Spleen (tissue), 11 donors: ENCODE data around the gene SETD7. TPM values are rescaled to one million over a fixed set of nuclear protein-coding genes. Genes with fewer than 3 reads are reported as not detected.

ENCODE experiments used
- DNase-seq: peaks from one replicate; pipeline ENCODE4 v3.0.0-alpha.2; 2020
- H3K27ac ChIP-seq, 8 donors: fragments of 200-600 bp; sonication (generic) in 7 of 8; 1 replicate in 4 of 8; 2 replicates in 4 of 8; pipeline versions ENCODE4 v1.5.0 to v1.8.0; 2016 to 2021; ENCODE audit warnings: inconsistent platforms in 4 of 8, mild to moderate bottlenecking in 4 of 8, moderate library complexity in 1 of 8
- H3K27me3 ChIP-seq, 7 donors: fragments of 200-600 bp; sonication (generic) in 6 of 7; replicated peaks in 1 of 7; 1 replicate in 4 of 7; 2 replicates in 3 of 7; pipeline versions ENCODE4 v1.5.0 to v1.8.0; 2016 to 2021; ENCODE audit warnings: inconsistent platforms in 3 of 7, mild to moderate bottlenecking in 1 of 7
- H3K36me3 ChIP-seq, 6 donors: fragments of 200-600 bp; sonication (generic) in 5 of 6; 1 replicate in 4 of 6; 2 replicates in 2 of 6; pipeline versions ENCODE4 v1.5.0 to v1.8.0; 2016 to 2021; ENCODE audit warnings: inconsistent platforms in 2 of 6
- H3K4me1 ChIP-seq, 6 donors: fragments of 200-600 bp; sonication (generic) in 5 of 6; 1 replicate in 3 of 6; 2 replicates in 3 of 6; pipeline versions ENCODE4 v1.5.0 to v1.8.0; 2016 to 2021; ENCODE audit warnings: inconsistent platforms in 3 of 6
- H3K4me3 ChIP-seq, 8 donors: fragments of 200-600 bp; sonication (generic) in 7 of 8; 1 replicate in 4 of 8; 2 replicates in 4 of 8; pipeline versions ENCODE4 v1.5.0 to v1.8.0; 2016 to 2021; ENCODE audit warnings: inconsistent platforms in 4 of 8, mild to moderate bottlenecking in 4 of 8, moderate library complexity in 2 of 8
- H3K9me3 ChIP-seq, 8 donors: fragments of 200-600 bp; sonication (generic) in 7 of 8; 1 replicate in 4 of 8; 2 replicates in 4 of 8; pipeline versions ENCODE4 v1.5.0 to v1.8.0; 2016 to 2021; ENCODE audit warnings: inconsistent platforms in 4 of 8
- POLR2A ChIP-seq, 3 donors: fragments of 450-650 bp; IDR thresholded peaks; one replicate each; pipeline ENCODE4 v1.5.1; 2017; ENCODE audit warnings: antibody characterized with exemption in 3 of 3, mild to moderate bottlenecking in 1 of 3
- POLR2AphosphoS5 ChIP-seq, 3 donors: sonication (generic); formaldehyde crosslinking; IDR thresholded peaks; one replicate each; pipeline ENCODE4 v1.5.1; 2017; ENCODE audit warnings: antibody characterized with exemption in 3 of 3
- WGBS, 5 donors: extraction: QIAGEN DNeasy Blood & Tissue Kit in 3 of 5; methylation state at CpG; one replicate each; pipeline versions ENCODE4 v1.1.5 to v1.1.7; 2013 to 2018; 5-methylcytosine and 5-hydroxymethylcytosine counted together
- intact Hi-C: fragments of 100-400 bp; cut with DNase I; formaldehyde crosslinking; loops from one replicate; pipeline ENCODE4 v1.15.0; 2023; ENCODE audit warnings: low total_unique reads
- polyA plus RNA-seq, 3 donors: library from polyadenylated mRNA; stranded (reverse); fragments of 200-250 nt; gene quantifications; one replicate each; pipeline ENCODE4 v1.2.1, GENCODE V29; 2013
- total RNA-seq, 7 donors: library from RNA; depleted of rRNA in 3 of 7; stranded (reverse); fragments of >200 nt in 3 of 7; fragmentation: NEBNext Ultra II Directional in 4 of 7; extraction: Animal tissue kit (Norgen Biotek cat#: 25700) in 4 of 7; gene quantifications; one replicate each; pipeline versions ENCODE4 v1.1.0 to v1.2.1, GENCODE V29; 2016 to 2021
- TF ChIP-seq, protein P1 (sequence below), 11 experiments: fragments of 200-600 bp in 7 of 11; fragments of 450-650 bp in 4 of 11; sonication (generic) in 4 of 11; IDR thresholded peaks in 8 of 11; conservative IDR thresholded peaks in 3 of 11; 1 replicate in 7 of 11; 2 replicates in 4 of 11; pipeline versions ENCODE4 v1.4.0 to v1.8.0; 2016 to 2021; ENCODE audit warnings: antibody characterized with exemption in 11 of 11, inconsistent platforms in 4 of 11, mild to moderate bottlenecking in 1 of 11
- donor health status: healthy with polysubstance abuse.
- donor health status: DM: no; HTN: no; CAD: no; lungs with moderate emphysema.
- donor health status: DM: no; HTN: no; CAD: no.
- donor health status: Bipolar disorder and iron deficiency.
- donor health status: healthy.
- donor health status: DM: no; HTN: no; CAD: no.
- donor health status: DM: yes; HTN: yes; CAD: no.

Gene SETD7
- total and polyA plus RNA-seq, 10 donors, result 5.0 to 45.4 (median 30.8) TPM

GRCh38 chr4:139575072-139575471 lies 19.1 kb upstream of the SETD7 start:
- H3K4me3 ChIP-seq, result no peak overlapping the region
- peaks cover 0 to 3% (median 0%) of the 10 kb centered on the region in 7 donors for H3K27me3 ChIP-seq
- intact Hi-C loops, result no loop called here
- H3K36me3 ChIP-seq, result no peaks in the 10 kb centered on the region
- no peak for DNase-seq
- TF ChIP-seq POLR2AphosphoS5 (IDR thresholded peaks at IDR 0.05), result no peak
- H3K27ac ChIP-seq, result no peak overlapping the region
- 81 to 93% (median 90%) methylated on average over 5 of the region's 5 CpGs for WGBS, 5 donors
- no peaks in the 10 kb centered on the region for H3K9me3 ChIP-seq
- H3K4me1 ChIP-seq, result no peaks in the 10 kb centered on the region

GRCh38 chr4:139574641-139575040 lies 18.6 kb upstream of the SETD7 start:
- intact Hi-C loops, result no loop called here
- Histone ChIP-seq H3K4me1 (no peaks in the 10 kb centered on the region), H3K4me3 (no peak overlapping the region), H3K27ac (no peak overlapping the region), H3K27me3 (peaks cover 0 to 3% (median 0%) of the 10 kb centered on the region in 7 donors), H3K36me3 (no peaks in the 10 kb centered on the region), H3K9me3 (no peaks in the 10 kb centered on the region)
- DNase-seq, result no peak
- TF ChIP-seq POLR2A (IDR thresholded peaks at IDR 0.05), result no peak
- TF ChIP-seq, protein P1, sequence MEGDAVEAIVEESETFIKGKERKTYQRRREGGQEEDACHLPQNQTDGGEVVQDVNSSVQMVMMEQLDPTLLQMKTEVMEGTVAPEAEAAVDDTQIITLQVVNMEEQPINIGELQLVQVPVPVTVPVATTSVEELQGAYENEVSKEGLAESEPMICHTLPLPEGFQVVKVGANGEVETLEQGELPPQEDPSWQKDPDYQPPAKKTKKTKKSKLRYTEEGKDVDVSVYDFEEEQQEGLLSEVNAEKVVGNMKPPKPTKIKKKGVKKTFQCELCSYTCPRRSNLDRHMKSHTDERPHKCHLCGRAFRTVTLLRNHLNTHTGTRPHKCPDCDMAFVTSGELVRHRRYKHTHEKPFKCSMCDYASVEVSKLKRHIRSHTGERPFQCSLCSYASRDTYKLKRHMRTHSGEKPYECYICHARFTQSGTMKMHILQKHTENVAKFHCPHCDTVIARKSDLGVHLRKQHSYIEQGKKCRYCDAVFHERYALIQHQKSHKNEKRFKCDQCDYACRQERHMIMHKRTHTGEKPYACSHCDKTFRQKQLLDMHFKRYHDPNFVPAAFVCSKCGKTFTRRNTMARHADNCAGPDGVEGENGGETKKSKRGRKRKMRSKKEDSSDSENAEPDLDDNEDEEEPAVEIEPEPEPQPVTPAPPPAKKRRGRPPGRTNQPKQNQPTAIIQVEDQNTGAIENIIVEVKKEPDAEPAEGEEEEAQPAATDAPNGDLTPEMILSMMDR (IDR thresholded peaks at IDR 0.05 in 8 of 11, conservative IDR thresholded peaks at IDR 0.05 in 3 of 11), result no peak
- no peak for TF ChIP-seq POLR2AphosphoS5 (IDR thresholded peaks at IDR 0.05)
- 85 to 96% (median 90%) methylated on average over 3 of the region's 3 CpGs for WGBS, 5 donors

DNA sequence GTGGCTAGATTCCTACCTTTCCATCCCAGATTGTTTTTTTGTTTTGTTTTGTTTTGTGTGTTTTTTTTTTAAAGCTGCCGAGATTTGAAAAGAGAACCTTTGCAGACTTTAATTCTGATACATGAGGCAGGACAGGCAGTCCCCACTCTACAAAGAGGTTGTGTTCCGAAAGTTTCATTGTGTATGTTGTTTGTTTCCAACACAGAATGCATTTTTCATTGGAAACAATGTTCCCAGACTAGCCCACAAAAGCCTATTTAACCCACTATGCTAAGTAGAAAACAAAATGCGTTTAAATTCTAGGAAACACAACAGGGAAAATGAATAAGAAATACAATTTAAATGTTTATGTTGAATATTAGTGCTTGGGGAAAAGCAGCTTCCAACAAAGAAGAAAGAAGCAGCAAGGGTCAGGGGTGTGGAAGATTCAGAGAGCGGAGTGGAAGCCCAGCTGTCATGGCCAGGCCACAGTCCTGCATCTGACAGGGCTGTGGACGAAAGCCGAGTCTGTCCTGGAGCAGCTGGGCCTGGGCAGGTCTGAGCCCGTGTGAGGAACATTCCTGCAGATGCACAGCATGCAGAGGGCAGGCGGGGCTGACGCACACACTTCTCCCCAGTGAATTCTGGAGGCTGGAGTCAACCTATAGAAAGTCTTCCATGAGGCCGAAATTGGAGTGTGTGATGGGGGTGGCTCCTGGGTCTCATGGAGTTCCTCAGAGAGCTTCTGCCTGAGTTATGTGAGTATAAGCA lies 12.4 kb upstream of the SETD7 start:
- no peak for TF ChIP-seq POLR2A (IDR thresholded peaks at IDR 0.05)
- TF ChIP-seq POLR2AphosphoS5 (IDR thresholded peaks at IDR 0.05), result no peak
- TF ChIP-seq, protein P1 (IDR thresholded peaks at IDR 0.05 in 8 of 11, conservative IDR thresholded peaks at IDR 0.05 in 3 of 11), result no peak
- Histone ChIP-seq H3K36me3 (no peaks in the 10 kb centered on the region), H3K27me3 (no peaks in the 10 kb centered on the region), H3K9me3 (no peaks in the 10 kb centered on the region), H3K4me3 (no peak overlapping the region), H3K27ac (no peak overlapping the region), H3K4me1 (no peaks in the 10 kb centered on the region)
- no peak for DNase-seq
- 86 to 94% (median 90%) methylated on average over 10 of the region's 10 CpGs for WGBS, 5 donors
- intact Hi-C loops, result no loop called here

DNA sequence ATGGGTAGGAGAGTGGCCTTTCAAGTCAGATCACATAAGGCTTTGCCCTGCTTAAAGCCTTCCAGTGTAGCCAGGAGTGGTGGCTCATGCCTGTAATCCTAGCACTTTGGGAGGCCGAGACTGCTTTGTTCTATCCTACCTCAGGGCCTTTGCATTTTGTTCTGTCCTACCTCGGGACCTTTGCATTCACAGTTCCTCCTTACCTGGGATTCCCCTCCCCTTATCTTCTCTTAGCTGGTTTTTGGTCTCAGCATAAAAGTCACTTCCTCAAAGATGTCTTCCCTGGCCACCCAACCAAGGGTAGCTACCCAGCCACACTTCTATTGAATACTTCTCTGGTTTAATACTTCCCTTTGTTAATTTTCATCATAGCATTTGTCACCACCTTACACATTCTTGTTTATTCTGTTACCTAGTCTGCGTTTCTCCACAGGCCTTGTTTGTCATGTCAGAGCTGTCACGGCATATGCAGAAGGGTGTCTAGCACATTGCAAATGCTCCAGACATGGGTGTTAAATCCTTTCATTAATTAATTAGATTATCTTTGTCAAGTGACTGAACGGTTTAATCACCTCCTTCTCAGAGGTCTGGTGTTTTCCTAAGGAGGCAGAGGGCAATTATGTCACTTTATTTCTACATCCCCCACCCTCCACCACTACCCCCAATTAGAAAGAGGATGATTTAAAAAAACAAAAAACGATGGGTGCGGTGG lies 11.3 kb upstream of the SETD7 start:
- H3K36me3 ChIP-seq, result no peaks in the 10 kb centered on the region
- DNase-seq, result no peak
- TF ChIP-seq, protein P1 (IDR thresholded peaks at IDR 0.05 in 8 of 11, conservative IDR thresholded peaks at IDR 0.05 in 3 of 11), result no peak
- TF ChIP-seq POLR2A (IDR thresholded peaks at IDR 0.05), result no peak
- WGBS, 5 donors, result 84 to 89% (median 86%) methylated on average over 7 of the region's 7 CpGs
- no peaks in the 10 kb centered on the region for H3K27me3 ChIP-seq
- H3K4me3 ChIP-seq, result no peak overlapping the region
- intact Hi-C loops, result no loop called here
- no peaks in the 10 kb centered on the region for H3K4me1 ChIP-seq
- no peaks in the 10 kb centered on the region for H3K9me3 ChIP-seq
- H3K27ac ChIP-seq, result no peak overlapping the region
